Measurements from ENCODE around the gene GGPS1. TPM values are rescaled to one million over a fixed set of nuclear protein-coding genes. Genes with fewer than 3 reads are reported as not detected.
A peak's percentile ranks its signal among the peaks of the same experiment; 100 is the strongest.
"Not testable (repeated sequence)": the region's sequence is repeated elsewhere in the genome, so short reads cannot be mapped to it uniquely, and the experiment has no call there.

GGPS1 gene
- total RNA-seq, 1 donor from 2014 or later, result 33.1 TPM

DNA sequence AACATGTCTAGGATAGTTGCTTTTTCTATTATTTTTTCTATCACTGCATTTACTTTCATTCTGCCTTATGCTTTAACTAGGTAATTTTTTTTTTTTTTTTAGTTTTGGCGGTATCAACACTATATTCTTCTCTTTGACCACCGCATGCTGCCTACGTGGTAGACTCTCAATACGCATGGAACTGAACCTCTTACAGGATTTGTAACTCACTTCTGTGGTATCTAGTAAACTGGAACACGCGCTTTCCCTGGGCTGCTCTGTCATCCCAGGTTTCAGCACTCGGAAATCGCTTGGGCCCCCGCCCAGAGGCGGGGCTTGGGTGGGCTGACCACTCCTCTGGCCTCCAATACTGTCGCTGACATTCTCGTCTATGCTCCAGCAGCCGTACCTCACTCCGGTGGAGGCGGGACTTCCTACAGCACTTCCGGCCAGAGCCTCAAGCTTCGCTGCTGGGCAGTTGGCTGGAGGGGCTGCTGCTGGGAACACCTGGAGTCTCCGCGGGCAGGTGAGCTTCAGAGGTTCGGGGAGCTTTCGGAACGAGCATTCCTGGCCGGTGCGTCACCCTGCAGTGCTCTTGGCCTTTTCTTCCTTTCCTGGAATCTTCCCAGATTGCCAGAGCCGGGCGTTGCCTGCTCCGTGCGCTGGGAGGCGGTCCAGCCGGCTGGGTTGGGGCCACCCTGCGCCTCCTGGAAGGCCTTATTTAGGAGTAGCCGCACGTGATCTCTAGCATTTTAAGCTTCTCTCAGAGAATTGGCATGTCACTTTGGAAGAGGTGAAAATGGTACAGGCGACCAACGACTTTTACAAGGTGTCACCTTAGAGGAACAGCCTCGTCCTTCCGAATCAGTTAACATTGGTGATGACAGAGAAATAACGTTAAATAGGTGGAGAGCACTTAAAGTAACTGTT, 38.9 kb downstream of the GGPS1 start, which contains the start of gene TBCE:
Gene TBCE (plus strand): TSS at position 428 of the 909 bp plus-strand sequence. CDS start 12,623 bp downstream, outside the sequence.
- peak; percentile 100 for ATAC-seq
- H3K4me3 ChIP-seq, result peak within 1 kb of the TSS; percentile 95
- intact Hi-C loops (cut with DNase I), result no loop called here

DNA sequence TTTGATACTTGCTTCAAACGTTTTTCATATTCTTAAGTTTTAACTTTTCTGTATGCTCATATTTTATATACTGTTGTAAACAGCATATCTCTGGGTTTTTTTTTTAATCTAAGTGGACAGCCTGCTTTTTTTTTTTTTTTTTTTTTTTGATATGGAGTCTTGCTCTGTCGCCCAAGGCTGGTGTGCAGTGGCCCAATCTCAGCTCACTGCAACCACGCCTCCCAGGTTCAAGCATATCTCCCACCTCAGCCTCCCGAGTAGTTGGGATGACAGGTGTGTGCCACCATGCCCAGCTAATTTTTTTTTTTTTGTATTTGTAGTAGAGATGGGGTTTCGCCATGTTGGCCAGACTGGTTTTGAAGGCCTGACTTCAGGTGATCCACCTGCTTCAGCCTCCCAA, 40.1 kb downstream of the GGPS1 start:
- Histone ChIP-seq H3K36me3 (no peaks in the 10 kb centered on the region), H3K27ac (no peak overlapping the region), H3K4me3 (peak overlapping the region; percentile 95), H3K27me3 (no peaks in the 10 kb centered on the region), H3K9me3 (no peaks in the 10 kb centered on the region), H3K4me1 (peaks cover 6% of the 10 kb centered on the region)
- intact Hi-C loops (cut with DNase I), result no loop called here
- TF ChIP-seq CTCF (IDR thresholded peaks at IDR 0.05), result no peak
- DNase-seq (no peak), ATAC-seq (no peak)

More for the DNA sequence above, 38.9 kb downstream of the GGPS1 start, which contains the start of gene TBCE:
- peak; percentile 24 for TF ChIP-seq CTCF (IDR thresholded peaks at IDR 0.05)
- Histone ChIP-seq H3K27me3 (no peaks in the 10 kb centered on the region), H3K9me3 (no peaks in the 10 kb centered on the region), H3K4me1 (peaks cover 6% of the 10 kb centered on the region), H3K36me3 (no peaks in the 10 kb centered on the region), H3K27ac (peak within 1 kb of the TSS; percentile 88)
- DNase-seq, result peak; percentile 99

DNA sequence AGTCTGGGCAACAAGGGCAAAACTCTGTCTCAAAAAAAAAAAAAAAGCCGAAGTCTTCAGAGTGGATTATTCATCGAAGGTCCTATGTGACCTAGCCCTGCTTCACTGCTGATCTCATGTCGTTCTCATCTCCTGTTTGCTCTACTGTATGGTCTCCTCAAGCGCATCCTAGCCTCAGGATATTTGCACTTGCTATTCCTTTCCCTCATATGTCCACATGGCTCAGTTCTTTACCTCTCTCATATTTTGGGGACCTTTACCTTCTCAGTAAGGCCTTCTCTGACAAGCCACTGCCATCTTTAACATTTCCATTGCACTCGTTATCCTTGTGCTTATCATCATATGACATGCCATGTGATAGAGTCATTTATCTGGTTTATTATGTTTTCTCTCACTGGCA, 41.4 kb downstream of the GGPS1 start:
- intact Hi-C loops (cut with DNase I), result no loop called here

GRCh38 chr1:235375919-235376605, 47.7 kb downstream of the GGPS1 start:
- intact Hi-C loops (cut with DNase I), result no loop called here
- Histone ChIP-seq H3K4me1 (no peaks in the 10 kb centered on the region), H3K27ac (no peak overlapping the region), H3K4me3 (no peak overlapping the region), H3K36me3 (peaks cover 11% of the 10 kb centered on the region), H3K27me3 (no peaks in the 10 kb centered on the region), H3K9me3 (no peaks in the 10 kb centered on the region)
- DNase-seq (no peak), ATAC-seq (no peak)
- no peak for TF ChIP-seq CTCF (IDR thresholded peaks at IDR 0.05)

More for the DNA sequence above, 41.4 kb downstream of the GGPS1 start:
- H3K9me3 ChIP-seq, result no peaks in the 10 kb centered on the region
- no peak for DNase-seq
- peaks cover 6% of the 10 kb centered on the region for H3K4me1 ChIP-seq
- H3K36me3 ChIP-seq, result no peaks in the 10 kb centered on the region
- H3K27me3 ChIP-seq, result no peaks in the 10 kb centered on the region
- H3K27ac ChIP-seq, result no peak overlapping the region
- no peak for ATAC-seq
- no peak for TF ChIP-seq CTCF (IDR thresholded peaks at IDR 0.05)
- no peak overlapping the region for H3K4me3 ChIP-seq

DNA sequence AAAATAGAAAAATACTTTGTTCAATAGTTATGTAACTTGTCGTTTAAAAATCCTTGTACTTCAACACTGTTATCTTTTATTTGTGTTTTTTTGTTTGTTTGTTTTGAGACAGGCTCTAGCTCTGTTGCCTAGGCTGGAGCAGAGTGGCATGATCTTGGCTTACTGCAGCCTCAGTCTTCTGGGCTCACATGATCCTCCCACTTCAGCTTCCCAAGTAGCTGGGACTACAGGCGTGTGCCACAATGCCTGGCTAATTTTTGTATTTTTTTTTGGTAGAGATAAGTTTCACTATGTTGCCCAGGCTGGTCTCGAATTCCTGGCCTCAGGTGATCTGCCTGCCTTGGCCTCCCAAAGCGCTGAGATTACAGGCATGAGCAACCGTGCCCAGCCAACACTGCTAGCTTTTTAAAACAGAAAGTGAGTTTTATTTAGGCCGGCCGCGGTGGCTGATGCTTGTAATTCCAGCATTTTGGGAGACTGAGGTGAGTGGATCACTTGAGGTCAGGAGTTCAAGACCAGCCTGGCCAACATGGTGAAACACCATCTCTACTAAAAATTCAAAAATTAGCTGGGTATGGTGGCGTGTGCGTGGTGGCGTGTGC, 49.9 kb downstream of the GGPS1 start:
- ATAC-seq; H3K9me3 ChIP-seq; H3K4me1 ChIP-seq; DNase-seq; H3K27me3 ChIP-seq; intact Hi-C loops (cut with DNase I); H3K27ac ChIP-seq; H3K4me3 ChIP-seq: not testable (repeated sequence)
- H3K36me3 ChIP-seq, result peaks cover 15% of the 10 kb centered on the region

GRCh38 chr1:235381955-235382739, 53.8 kb downstream of the GGPS1 start:
- DNase-seq; H3K9me3 ChIP-seq; intact Hi-C loops (cut with DNase I); H3K27ac ChIP-seq; H3K4me3 ChIP-seq; H3K27me3 ChIP-seq; ATAC-seq; H3K4me1 ChIP-seq: not testable (repeated sequence)
- H3K36me3 ChIP-seq, result peaks cover 15% of the 10 kb centered on the region

- ATAC-seq; DNase-seq; intact Hi-C loops (cut with DNase I): not testable (repeated sequence)
These were observed 57.3 kb downstream of the GGPS1 start for GRCh38 chr1:235385633-235386032.

More at GRCh38 chr1:235385633-235386032, 57.3 kb downstream of the GGPS1 start:
- not testable (repeated sequence) for H3K4me1 ChIP-seq, H3K9me3 ChIP-seq, H3K36me3 ChIP-seq, H3K4me3 ChIP-seq, H3K27ac ChIP-seq, H3K27me3 ChIP-seq

All from upper lobe of right lung (tissue), 1 donor.